IPS DF 4.7 (cell line): ENCODE measurements around the gene TCF25.
"Not testable (repeated sequence)": the region's sequence is repeated elsewhere in the genome, so short reads cannot be mapped to it uniquely, and the experiment has no call there.

ENCODE experiments used
- DNase-seq: peaks from one replicate; pipeline ENCODE4 v3.0.0-alpha.2; 2013; ENCODE audit warnings: low spot score; ENCODE audit errors: extremely low read depth

Gene TCF25

GRCh38 chr16:89919535-89920406, 46.4 kb downstream of the TCF25 start:
- no peak for DNase-seq

- no peak for DNase-seq
Measured at GRCh38 chr16:89920723-89921122, 47.3 kb downstream of the TCF25 start.

GRCh38 chr16:89921131-89921701, 47.8 kb downstream of the TCF25 start:
- DNase-seq, result no peak

GRCh38 chr16:89921702-89922476, 48.5 kb downstream of the TCF25 start:
- no peak for DNase-seq

GRCh38 chr16:89922477-89922883, 49.1 kb downstream of the TCF25 start:
- no peak for DNase-seq

GRCh38 chr16:89922884-89923639, 49.7 kb downstream of the TCF25 start, which contains the start of gene TUBB3:
Gene TUBB3, plus strand, starts transcription at chr16:89923342. Its CDS starts 60 bp downstream, at chr16:89923402.
- no peak for DNase-seq

GRCh38 chr16:89923640-89924296, 50.4 kb downstream of the TCF25 start:
- DNase-seq, result no peak

GRCh38 chr16:89924297-89924924, 51.0 kb downstream of the TCF25 start:
- DNase-seq, result no peak

- DNase-seq, result no peak
Measured at GRCh38 chr16:89924925-89925307, 51.5 kb downstream of the TCF25 start.

- no peak for DNase-seq
Measured at GRCh38 chr16:89925596-89926079, 52.2 kb downstream of the TCF25 start.

GRCh38 chr16:89931305-89931896, 58.0 kb downstream of the TCF25 start:
- no peak for DNase-seq

- DNase-seq, result no peak
Measured at GRCh38 chr16:89931964-89932363, 58.6 kb downstream of the TCF25 start.

- not testable (repeated sequence) for DNase-seq
Measured at GRCh38 chr16:89934019-89934418, 60.6 kb downstream of the TCF25 start.

- DNase-seq, result no peak
Measured at GRCh38 chr16:89934611-89935553, 61.5 kb downstream of the TCF25 start.

GRCh38 chr16:89935620-89936019, 62.2 kb downstream of the TCF25 start:
- not testable (repeated sequence) for DNase-seq

- no peak for DNase-seq
Measured at GRCh38 chr16:89936034-89936433, 62.6 kb downstream of the TCF25 start.

GRCh38 chr16:89936508-89936907, 63.1 kb downstream of the TCF25 start:
- DNase-seq, result no peak

GRCh38 chr16:89936981-89937380, 63.6 kb downstream of the TCF25 start:
- DNase-seq, result no peak
